Glomerular endothelial cell (primary cell): ENCODE measurements around the gene VAV3. TPM values are rescaled to one million over a fixed set of nuclear protein-coding genes. Genes with fewer than 3 reads are reported as not detected.

Source experiments
- DNase-seq: peaks from one replicate; pipeline ENCODE4 v3.0.0-alpha.2; 2011; ENCODE audit warnings: low read depth, low spot score; ENCODE audit errors: extremely low read depth
- total RNA-seq: library from RNA; depleted of rRNA; stranded (reverse); fragments of >200 nt; gene quantifications from 2 replicates; pipeline ENCODE4 v1.2.3, GENCODE V29; 2015

The VAV3 gene
- total RNA-seq, 1 donor from 2014 or later = 10.1 TPM

GRCh38 chr1:107691540-107691939 is 273.4 kb downstream of the VAV3 start:
- DNase-seq = no peak

DNA sequence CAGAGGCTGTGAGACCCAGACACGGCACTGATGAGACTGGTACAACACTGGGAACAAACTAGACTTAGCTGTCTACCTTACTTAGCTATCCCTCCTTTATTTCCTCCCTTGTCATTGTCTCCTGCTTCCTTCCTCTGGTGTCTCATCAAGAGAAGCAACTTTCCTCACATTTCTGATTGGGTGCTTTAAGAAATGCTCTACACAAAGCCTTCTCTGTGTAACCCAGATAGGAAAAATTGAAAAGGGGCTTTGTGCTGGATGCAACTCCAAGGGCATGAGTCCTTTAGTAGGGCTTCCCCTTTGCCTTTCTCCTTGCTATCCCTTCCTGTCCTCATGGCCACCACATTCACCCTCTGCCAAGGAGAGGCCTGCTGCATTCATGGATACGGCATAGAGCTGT is 274.5 kb downstream of the VAV3 start:
- no peak for DNase-seq

GRCh38 chr1:107689733-107690132 is 275.2 kb downstream of the VAV3 start:
- no peak for DNase-seq

DNA sequence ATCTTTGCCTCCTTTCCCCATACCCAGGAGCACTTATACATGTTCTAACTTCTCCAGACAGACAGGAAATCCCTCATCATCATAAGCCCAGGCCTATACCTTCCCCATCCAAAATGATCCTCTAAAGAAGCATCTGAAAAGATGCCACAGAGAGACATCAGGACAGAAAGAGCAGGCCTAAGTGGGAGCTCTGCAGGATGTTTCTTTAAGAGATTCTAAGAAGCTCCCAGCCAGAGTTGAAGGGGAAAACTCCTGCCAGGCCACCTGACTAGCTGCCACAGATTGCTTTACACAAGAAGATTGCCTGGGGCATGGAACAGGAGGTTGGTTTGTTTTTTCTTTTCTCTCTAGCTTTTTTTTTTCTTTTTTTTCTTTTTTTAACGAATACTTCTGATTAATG is 275.8 kb downstream of the VAV3 start:
- no peak for DNase-seq

DNA sequence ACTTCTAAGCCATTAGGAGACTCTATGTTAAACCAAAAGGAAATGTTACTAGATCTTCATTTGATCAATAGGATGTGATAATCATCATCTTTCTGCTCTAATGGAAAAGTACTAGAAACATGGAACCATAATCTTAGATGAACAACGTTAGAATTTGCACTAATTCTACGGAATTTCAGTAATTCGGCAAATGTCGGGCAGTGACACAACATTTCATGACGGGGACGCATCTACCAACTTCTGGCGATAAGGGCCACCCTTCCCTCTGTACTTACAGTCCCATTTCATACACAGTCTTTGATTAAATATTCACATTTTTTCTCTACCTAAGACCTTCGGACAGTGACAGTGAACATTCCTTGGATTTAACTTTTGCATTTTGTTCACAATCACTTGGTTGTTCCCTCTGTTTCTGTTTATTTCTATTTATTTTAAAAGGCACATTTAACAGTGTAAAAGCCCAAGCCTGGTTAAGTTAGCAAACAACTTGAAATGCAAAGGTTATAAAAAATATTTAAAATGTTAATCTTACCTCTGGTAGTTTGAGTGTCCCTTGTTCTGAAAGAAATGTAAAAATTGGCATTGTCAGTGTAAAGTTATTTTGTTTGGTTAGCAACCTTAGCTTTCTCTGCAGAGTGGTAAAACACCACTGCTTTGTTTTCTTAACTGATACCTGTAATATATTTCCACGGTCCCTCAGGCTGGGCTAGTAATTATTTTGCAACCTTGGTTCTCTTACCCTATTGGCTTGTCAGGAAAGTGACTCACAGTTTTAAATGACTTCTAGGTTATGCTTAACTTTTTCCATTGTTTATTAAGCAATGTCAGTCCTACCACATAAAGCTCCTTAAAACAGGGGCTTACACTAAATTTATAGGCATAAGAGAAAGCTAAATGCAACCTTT is 276.9 kb downstream of the VAV3 start:
- DNase-seq = no peak

GRCh38 chr1:107683683-107684082 is 281.3 kb downstream of the VAV3 start:
- DNase-seq = no peak

- no peak for DNase-seq
Observed at GRCh38 chr1:107683191-107683657, 281.8 kb downstream of the VAV3 start.

GRCh38 chr1:107682467-107682866 is 282.5 kb downstream of the VAV3 start:
- no peak for DNase-seq

DNA sequence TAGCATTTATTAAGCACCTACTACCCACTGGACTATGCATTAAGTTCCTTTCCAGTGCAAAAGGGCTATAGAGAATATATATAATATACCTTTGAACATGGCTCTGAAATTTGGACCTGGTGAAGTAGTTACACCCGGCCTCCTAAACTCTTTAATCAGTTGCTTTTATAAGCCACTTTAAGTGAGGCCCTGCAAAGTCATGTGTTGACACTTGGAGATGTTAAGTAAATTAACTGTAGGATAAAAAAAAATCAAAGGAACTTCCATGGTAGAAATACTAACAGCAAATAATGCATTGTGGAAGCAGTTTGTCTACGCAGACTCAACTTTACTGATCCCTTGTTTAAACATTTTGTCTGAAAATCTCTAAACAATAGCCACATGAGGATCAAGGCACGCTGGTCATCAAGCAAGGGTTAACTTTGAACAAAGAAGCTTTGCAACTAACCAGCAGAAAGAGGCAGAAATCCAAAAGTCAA is 283.9 kb downstream of the VAV3 start:
- DNase-seq = no peak

GRCh38 chr1:107680579-107680985 is 284.4 kb downstream of the VAV3 start:
- DNase-seq = no peak

- no peak for DNase-seq
Observed at GRCh38 chr1:107679411-107679953, 285.5 kb downstream of the VAV3 start.

- DNase-seq = no peak
Observed at GRCh38 chr1:107678993-107679392, 286.0 kb downstream of the VAV3 start.

- DNase-seq = no peak
Observed at GRCh38 chr1:107677697-107678096, 287.3 kb downstream of the VAV3 start.

GRCh38 chr1:107674486-107674885 is 290.5 kb downstream of the VAV3 start:
- DNase-seq = no peak

DNA sequence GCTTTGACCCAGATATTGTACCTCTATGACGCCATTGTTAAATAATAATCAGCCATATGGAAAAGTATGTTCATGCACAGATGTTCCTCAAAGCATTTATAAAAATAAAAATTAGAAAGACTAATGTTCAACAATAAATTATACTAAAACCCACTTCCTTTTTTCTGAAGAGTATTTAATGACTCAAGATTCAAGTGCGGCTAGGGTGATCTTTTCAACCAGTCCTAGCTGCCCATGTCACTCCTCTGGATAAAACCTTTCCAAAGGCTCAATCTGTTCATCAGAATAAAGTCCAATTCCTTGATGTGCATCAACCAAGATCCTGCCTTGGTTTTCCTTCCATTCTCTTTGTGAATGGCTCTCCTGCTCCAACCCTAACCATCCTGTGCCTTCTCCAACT is 292.0 kb downstream of the VAV3 start:
- DNase-seq = no peak

- DNase-seq = no peak
Observed at GRCh38 chr1:107670397-107671040, 294.5 kb downstream of the VAV3 start.

DNA sequence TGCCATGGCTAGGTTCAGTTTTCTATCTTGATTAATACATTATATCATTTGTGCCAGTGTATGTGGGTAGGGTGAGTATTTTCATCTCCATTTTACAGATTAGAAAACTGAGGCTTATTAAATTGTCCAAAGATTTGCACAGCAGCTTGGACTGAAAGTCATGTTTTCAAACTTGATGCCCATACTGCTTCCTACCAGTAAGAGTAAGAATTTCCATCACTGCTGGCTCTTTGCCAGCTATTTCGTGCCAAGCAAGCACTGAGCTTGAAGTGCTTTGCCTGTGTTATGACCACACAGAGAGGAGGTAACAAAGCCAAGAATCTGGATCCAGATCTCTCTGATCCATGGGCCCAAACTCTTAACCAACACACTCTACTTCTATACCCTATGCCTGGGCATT is 295.0 kb downstream of the VAV3 start:
- no peak for DNase-seq

- DNase-seq = no peak
Observed at GRCh38 chr1:107668762-107669161, 296.2 kb downstream of the VAV3 start.

DNA sequence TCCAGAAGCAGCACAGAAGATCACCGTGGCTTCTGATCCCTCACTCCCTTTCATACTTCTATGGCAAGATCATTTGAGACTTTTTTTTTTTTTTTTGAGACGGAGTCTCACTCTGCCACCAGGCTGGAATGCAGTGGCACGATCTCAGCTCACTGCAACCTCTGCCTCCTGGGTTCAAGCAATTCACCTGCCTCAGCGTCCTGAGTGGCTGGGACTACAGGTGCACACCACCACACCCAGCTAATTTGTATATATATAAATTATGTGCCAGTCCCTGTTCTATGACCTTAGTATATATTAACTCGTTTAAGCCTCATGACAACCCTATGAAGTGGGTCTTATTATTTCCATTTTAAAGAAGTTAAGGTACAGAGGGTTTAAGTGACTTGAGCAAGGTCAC is 298.5 kb downstream of the VAV3 start:
- no peak for DNase-seq

- DNase-seq = no peak
Observed at GRCh38 chr1:107664982-107665925, 299.7 kb downstream of the VAV3 start.

- no peak for DNase-seq
Observed at GRCh38 chr1:107662971-107663370, 302.0 kb downstream of the VAV3 start.
